ENCODE results near the gene MPP4. TPM values are rescaled to one million over a fixed set of nuclear protein-coding genes. Genes with fewer than 3 reads are reported as not detected.

MPP4 gene
- total and polyA plus RNA-seq, 2 donors (not counting 1 experiment from before 2014, with no cell fraction given) = 0.50 to 4.4 TPM

DNA sequence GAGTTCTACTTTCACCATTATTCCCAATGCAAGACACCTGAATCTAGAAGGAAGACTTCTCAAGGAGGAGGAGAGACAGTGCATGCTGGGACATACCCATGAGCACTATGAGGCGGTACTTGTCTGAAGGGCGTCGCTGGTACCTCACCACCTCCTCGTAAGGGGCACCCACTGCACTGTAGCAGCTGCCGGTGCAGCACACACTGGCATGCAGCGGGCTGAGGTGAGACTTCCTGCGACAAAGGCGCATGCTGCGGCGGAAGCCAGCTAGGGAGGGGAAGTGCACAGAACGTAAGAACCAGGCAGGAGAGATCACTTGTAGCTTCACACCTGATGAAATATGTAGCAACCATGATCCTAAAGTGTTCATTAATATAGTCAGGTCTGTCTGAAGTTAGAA, 42.3 kb downstream of the MPP4 start:
- no peaks in the 10 kb centered on the region for H3K27me3 ChIP-seq (ENCODE audit: control insufficient read depth, insufficient read depth, low read length)
- no peaks in the 10 kb centered on the region for H4K20me1 ChIP-seq (ENCODE audit: control insufficient read depth, extremely low read depth, insufficient read depth, low read length)
- no peak overlapping the region for H2AFZ ChIP-seq (ENCODE audit: low read length)
- H3K4me1 ChIP-seq (ENCODE audit: control insufficient read depth, extremely low read depth, insufficient read depth, low read length) = peaks cover 19% of the 10 kb centered on the region
- no peak overlapping the region for H3K4me3 ChIP-seq (replicated peaks in 1 of 4; ENCODE audit: control extremely low read depth in 1 of 4, insufficient read depth in 1 of 4, low read depth in 3 of 4, low read length in 4 of 4)
- H3K79me2 ChIP-seq (ENCODE audit: control insufficient read depth, insufficient read depth, low read length) = no peaks in the 10 kb centered on the region
- no peak overlapping the region for H3K4me2 ChIP-seq (ENCODE audit: extremely low read depth, insufficient read depth, low read length)
- no peak for TF ChIP-seq EZH2 (IDR thresholded peaks at IDR 0.05; ENCODE audit: low read length, missing control alignments)
- TF ChIP-seq, protein P1, sequence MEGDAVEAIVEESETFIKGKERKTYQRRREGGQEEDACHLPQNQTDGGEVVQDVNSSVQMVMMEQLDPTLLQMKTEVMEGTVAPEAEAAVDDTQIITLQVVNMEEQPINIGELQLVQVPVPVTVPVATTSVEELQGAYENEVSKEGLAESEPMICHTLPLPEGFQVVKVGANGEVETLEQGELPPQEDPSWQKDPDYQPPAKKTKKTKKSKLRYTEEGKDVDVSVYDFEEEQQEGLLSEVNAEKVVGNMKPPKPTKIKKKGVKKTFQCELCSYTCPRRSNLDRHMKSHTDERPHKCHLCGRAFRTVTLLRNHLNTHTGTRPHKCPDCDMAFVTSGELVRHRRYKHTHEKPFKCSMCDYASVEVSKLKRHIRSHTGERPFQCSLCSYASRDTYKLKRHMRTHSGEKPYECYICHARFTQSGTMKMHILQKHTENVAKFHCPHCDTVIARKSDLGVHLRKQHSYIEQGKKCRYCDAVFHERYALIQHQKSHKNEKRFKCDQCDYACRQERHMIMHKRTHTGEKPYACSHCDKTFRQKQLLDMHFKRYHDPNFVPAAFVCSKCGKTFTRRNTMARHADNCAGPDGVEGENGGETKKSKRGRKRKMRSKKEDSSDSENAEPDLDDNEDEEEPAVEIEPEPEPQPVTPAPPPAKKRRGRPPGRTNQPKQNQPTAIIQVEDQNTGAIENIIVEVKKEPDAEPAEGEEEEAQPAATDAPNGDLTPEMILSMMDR (conservative IDR thresholded peaks at IDR 0.05 in 1 of 2, IDR thresholded peaks at IDR 0.05 in 1 of 2; ENCODE audit: low read depth in 1 of 2, low read length in 2 of 2) = no peak
- H3K9ac ChIP-seq (ENCODE audit: insufficient read depth, low read length) = no peak overlapping the region
- no peak for DNase-seq (ENCODE audit: low read depth in 2 of 2)
- no peaks in the 10 kb centered on the region for H3K36me3 ChIP-seq (ENCODE audit: control insufficient read depth, insufficient read depth, low read length)
- H3K27ac ChIP-seq (ENCODE audit: insufficient read depth, low read length) = no peak overlapping the region
- no peaks in the 10 kb centered on the region for H3K9me3 ChIP-seq (ENCODE audit: control insufficient read depth, insufficient read depth, low read depth, low read length)

DNA sequence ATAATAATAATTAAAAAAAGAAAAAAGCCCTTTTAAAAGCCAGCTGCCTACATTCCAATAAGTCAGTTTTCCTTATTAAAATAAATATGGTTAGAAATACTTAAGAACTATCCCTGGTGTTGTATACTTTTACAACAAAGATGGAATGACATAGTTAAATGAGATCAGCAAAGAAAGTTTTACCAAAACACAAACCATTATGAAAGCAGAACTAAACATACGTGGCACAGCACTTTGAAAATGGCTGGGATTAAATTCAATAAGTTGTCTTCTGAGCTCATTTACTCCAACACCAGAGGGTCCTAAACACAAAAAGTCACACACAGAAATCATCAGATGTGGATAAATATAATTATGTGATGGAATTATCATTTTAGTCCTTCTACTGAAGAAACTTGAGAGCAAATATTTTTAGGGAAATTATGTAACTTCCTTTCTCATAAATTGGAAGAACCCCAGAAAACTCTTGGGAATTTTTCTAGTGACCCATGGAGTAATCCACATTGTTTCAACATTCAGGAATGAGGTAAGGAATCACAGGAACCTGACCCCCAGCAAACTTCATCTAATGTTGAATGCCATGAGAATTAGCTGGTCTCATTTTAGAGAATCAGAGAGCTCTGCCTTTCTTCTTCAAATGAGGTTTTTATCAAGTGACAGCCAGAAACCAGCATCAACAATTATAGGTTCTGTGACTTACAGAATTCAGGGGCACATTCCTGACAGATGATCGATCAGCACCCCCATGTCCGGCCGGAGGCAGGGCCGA, 43.6 kb downstream of the MPP4 start:
- Histone ChIP-seq H4K20me1 (ENCODE audit: control insufficient read depth, extremely low read depth, insufficient read depth, low read length) (no peaks in the 10 kb centered on the region), H3K79me2 (ENCODE audit: control insufficient read depth, insufficient read depth, low read length) (no peaks in the 10 kb centered on the region), H3K27ac (ENCODE audit: insufficient read depth, low read length) (peak overlapping the region; percentile 50), H3K4me3 (replicated peaks in 1 of 4; ENCODE audit: control extremely low read depth in 1 of 4, insufficient read depth in 1 of 4, low read depth in 3 of 4, low read length in 4 of 4) (no peak overlapping the region), H3K9me3 (ENCODE audit: control insufficient read depth, insufficient read depth, low read depth, low read length) (no peaks in the 10 kb centered on the region), H2AFZ (ENCODE audit: low read length) (no peak overlapping the region), H3K4me1 (ENCODE audit: control insufficient read depth, extremely low read depth, insufficient read depth, low read length) (peaks cover 19% of the 10 kb centered on the region), H3K9ac (ENCODE audit: insufficient read depth, low read length) (no peak overlapping the region), H3K36me3 (ENCODE audit: control insufficient read depth, insufficient read depth, low read length) (no peaks in the 10 kb centered on the region), H3K27me3 (ENCODE audit: control insufficient read depth, insufficient read depth, low read length) (no peaks in the 10 kb centered on the region), H3K4me2 (ENCODE audit: extremely low read depth, insufficient read depth, low read length) (peak overlapping the region; percentile 66)
- DNase-seq (ENCODE audit: low read depth in 2 of 2) = peak; percentile 56 to 89
- TF ChIP-seq, protein P1 (conservative IDR thresholded peaks at IDR 0.05 in 1 of 2, IDR thresholded peaks at IDR 0.05 in 1 of 2; ENCODE audit: low read depth in 1 of 2, low read length in 2 of 2) = no peak
- TF ChIP-seq EZH2 (IDR thresholded peaks at IDR 0.05; ENCODE audit: low read length, missing control alignments) = no peak

DNA sequence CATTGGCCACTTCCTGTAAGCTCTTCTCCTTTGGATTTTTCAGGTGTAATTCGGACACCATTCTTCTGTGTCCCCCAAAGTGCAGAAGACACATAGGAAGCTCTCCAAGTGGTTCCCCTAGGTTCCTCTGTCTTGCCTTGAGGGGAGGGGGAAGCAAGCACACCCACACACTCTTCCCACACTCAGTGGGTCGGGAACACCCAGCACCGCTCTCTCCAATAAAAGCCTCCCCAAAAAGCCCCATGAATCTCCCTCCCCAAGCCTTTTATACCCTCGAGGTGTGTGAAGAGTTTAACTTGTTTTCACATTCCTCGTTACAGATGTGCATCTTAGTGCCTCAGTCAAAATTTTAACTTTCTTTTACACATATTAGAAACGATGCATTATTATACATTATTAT, 45.2 kb downstream of the MPP4 start:
- Histone ChIP-seq H3K9ac (ENCODE audit: insufficient read depth, low read length) (no peak overlapping the region), H3K4me3 (replicated peaks in 1 of 4; ENCODE audit: control extremely low read depth in 1 of 4, insufficient read depth in 1 of 4, low read depth in 3 of 4, low read length in 4 of 4) (no peak overlapping the region), H3K9me3 (ENCODE audit: control insufficient read depth, insufficient read depth, low read depth, low read length) (no peaks in the 10 kb centered on the region), H3K27me3 (ENCODE audit: control insufficient read depth, insufficient read depth, low read length) (no peaks in the 10 kb centered on the region), H4K20me1 (ENCODE audit: control insufficient read depth, extremely low read depth, insufficient read depth, low read length) (no peaks in the 10 kb centered on the region), H3K36me3 (ENCODE audit: control insufficient read depth, insufficient read depth, low read length) (no peaks in the 10 kb centered on the region), H3K79me2 (ENCODE audit: control insufficient read depth, insufficient read depth, low read length) (no peaks in the 10 kb centered on the region), H2AFZ (ENCODE audit: low read length) (no peak overlapping the region), H3K4me2 (ENCODE audit: extremely low read depth, insufficient read depth, low read length) (peak overlapping the region; percentile 42), H3K27ac (ENCODE audit: insufficient read depth, low read length) (peak overlapping the region; percentile 67), H3K4me1 (ENCODE audit: control insufficient read depth, extremely low read depth, insufficient read depth, low read length) (peaks cover 19% of the 10 kb centered on the region)
- no peak for DNase-seq (ENCODE audit: low read depth in 2 of 2)
- TF ChIP-seq, protein P1 (conservative IDR thresholded peaks at IDR 0.05 in 1 of 2, IDR thresholded peaks at IDR 0.05 in 1 of 2; ENCODE audit: low read depth in 1 of 2, low read length in 2 of 2) = no peak
- no peak for TF ChIP-seq EZH2 (IDR thresholded peaks at IDR 0.05; ENCODE audit: low read length, missing control alignments)

Measured in fibroblast of lung (primary cell).